Cardiac muscle cell (in vitro differentiated cells and primary cell): ENCODE results near the gene TTC33. TPM values are rescaled to one million over a fixed set of nuclear protein-coding genes. Genes with fewer than 3 reads are reported as not detected.

Source experiments
- DNase-seq, 2 donors: peaks; one replicate each; pipeline versions ENCODE4 v3.0.0 to v3.0.0-alpha.2; 2010 to 2017; ENCODE audit warnings: low read depth in 1 of 2, low spot score in 1 of 2
- H3K27ac ChIP-seq: fragments of 200-600 bp; sonication (generic); 2 replicates; pipeline ENCODE4 v1.5.1; 2016
- H3K27me3 ChIP-seq: fragments of 200-600 bp; sonication (generic); 2 replicates; pipeline ENCODE4 v1.6.0; 2016; ENCODE audit warnings: control low read depth
- H3K36me3 ChIP-seq: fragments of 200-600 bp; sonication (generic); 2 replicates; pipeline ENCODE4 v1.5.1; 2016; ENCODE audit warnings: control low read depth
- H3K4me1 ChIP-seq: fragments of 200-600 bp; sonication (generic); 2 replicates; pipeline ENCODE4 v1.8.1; 2017; ENCODE audit warnings: low read depth, mild to moderate bottlenecking, mixed run types
- H3K4me3 ChIP-seq: fragments of 200-600 bp; sonication (generic); 2 replicates; pipeline ENCODE4 v1.5.1; 2016; ENCODE audit warnings: mild to moderate bottlenecking
- H3K9me3 ChIP-seq: fragments of 200-600 bp; sonication (generic); 2 replicates; pipeline ENCODE4 v1.5.1; 2017; ENCODE audit warnings: low read depth, mild to moderate bottlenecking, control low read depth
- polyA plus RNA-seq: library from polyadenylated mRNA; unstranded; fragments of >200 nt; fragmentation: Nextera tagmentation; extraction: Ambion mirVana; gene quantifications from 2 replicates; pipeline ENCODE4 v1.2.1, GENCODE V29; 2016
- total RNA-seq: library from RNA; depleted of rRNA; stranded (reverse); fragments of >200 nt; gene quantifications from 2 replicates; pipeline ENCODE4 v1.2.3, GENCODE V29; 2016
- TF ChIP-seq, protein P1 (sequence below): IDR thresholded peaks from 2 replicates; pipeline ENCODE4 v1.5.1; 2012; ENCODE audit warnings: low read depth, mild to moderate bottlenecking, low read length

The TTC33 gene
- total and polyA plus RNA-seq, 2 experiments from 2014 or later = 16.3 to 46.7 TPM

DNA sequence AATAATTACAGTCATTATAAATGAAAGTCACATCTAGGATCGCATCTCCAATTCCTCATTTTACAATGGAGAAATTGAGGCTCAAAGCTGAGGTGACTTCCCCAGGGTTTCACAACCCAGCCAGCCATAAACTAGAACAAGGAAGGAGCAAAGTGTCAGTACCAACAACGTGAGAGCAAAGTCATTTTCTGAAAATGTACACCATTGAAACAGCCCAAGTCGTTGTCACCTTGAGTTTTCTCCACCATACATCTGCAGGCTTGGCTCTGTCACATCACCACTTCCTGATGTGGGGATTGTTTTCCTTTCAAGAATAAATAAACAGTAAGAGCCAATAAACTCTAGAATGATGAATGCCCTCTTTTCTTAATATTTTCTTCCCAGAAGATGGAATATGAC, 260.5 kb downstream of the TTC33 start:
- TF ChIP-seq, protein P1, sequence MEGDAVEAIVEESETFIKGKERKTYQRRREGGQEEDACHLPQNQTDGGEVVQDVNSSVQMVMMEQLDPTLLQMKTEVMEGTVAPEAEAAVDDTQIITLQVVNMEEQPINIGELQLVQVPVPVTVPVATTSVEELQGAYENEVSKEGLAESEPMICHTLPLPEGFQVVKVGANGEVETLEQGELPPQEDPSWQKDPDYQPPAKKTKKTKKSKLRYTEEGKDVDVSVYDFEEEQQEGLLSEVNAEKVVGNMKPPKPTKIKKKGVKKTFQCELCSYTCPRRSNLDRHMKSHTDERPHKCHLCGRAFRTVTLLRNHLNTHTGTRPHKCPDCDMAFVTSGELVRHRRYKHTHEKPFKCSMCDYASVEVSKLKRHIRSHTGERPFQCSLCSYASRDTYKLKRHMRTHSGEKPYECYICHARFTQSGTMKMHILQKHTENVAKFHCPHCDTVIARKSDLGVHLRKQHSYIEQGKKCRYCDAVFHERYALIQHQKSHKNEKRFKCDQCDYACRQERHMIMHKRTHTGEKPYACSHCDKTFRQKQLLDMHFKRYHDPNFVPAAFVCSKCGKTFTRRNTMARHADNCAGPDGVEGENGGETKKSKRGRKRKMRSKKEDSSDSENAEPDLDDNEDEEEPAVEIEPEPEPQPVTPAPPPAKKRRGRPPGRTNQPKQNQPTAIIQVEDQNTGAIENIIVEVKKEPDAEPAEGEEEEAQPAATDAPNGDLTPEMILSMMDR = no peak
- H3K9me3 ChIP-seq = no peaks in the 10 kb centered on the region
- no peak overlapping the region for H3K27ac ChIP-seq
- DNase-seq = no peak
- no peaks in the 10 kb centered on the region for H3K27me3 ChIP-seq
- H3K4me1 ChIP-seq = no peaks in the 10 kb centered on the region
- no peak overlapping the region for H3K4me3 ChIP-seq
- H3K36me3 ChIP-seq = no peaks in the 10 kb centered on the region

DNA sequence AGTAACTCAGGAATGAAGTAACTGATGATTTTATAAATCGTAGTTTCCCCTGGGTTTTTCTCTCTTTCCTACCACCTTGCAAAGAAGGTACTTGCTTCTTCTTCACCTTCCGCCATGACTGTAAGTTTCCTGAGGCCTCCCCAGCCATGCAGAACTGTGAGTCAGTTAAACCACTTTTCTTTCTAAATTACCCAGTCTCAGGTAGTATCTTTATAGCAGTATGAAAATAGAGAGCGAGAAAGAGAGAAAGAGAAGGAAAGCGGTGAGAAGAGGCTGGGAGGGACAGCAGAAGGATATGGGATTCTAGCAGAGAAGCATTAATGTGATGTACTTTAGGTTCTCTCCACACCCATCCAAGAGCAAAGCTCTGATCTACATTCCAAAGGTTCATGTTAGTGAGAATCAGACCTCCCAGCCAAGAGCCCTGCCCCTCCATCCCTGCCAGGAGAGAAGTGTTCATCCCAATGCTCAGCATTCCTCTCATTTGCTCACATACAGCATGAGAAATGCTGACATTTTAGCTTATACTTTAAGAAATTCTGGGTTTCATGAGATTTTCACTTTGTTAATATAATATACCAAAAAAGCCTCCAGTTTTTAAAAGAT, 261.0 kb downstream of the TTC33 start:
- Histone ChIP-seq H3K4me1 (no peaks in the 10 kb centered on the region), H3K27me3 (no peaks in the 10 kb centered on the region), H3K36me3 (no peaks in the 10 kb centered on the region), H3K4me3 (no peak overlapping the region), H3K9me3 (no peaks in the 10 kb centered on the region), H3K27ac (no peak overlapping the region)
- no peak for DNase-seq
- TF ChIP-seq, protein P1 = no peak

- TF ChIP-seq, protein P1 = no peak
- no peaks in the 10 kb centered on the region for H3K9me3 ChIP-seq
- DNase-seq = no peak
- H3K27ac ChIP-seq = no peak overlapping the region
- H3K27me3 ChIP-seq = no peaks in the 10 kb centered on the region
- no peaks in the 10 kb centered on the region for H3K36me3 ChIP-seq
- peaks cover 3% of the 10 kb centered on the region for H3K4me1 ChIP-seq
- H3K4me3 ChIP-seq = no peak overlapping the region
Measured at GRCh38 chr5:40492056-40492455, 263.7 kb downstream of the TTC33 start.

- TF ChIP-seq, protein P1 = no peak
- Histone ChIP-seq H3K36me3 (no peaks in the 10 kb centered on the region), H3K27ac (no peak overlapping the region), H3K9me3 (no peaks in the 10 kb centered on the region), H3K4me1 (peaks cover 6% of the 10 kb centered on the region), H3K4me3 (no peak overlapping the region), H3K27me3 (no peaks in the 10 kb centered on the region)
- peak in 1 of 2 donors; percentile 13 for DNase-seq
Measured at GRCh38 chr5:40491644-40492043, 264.1 kb downstream of the TTC33 start.

GRCh38 chr5:40490464-40491111, 265.2 kb downstream of the TTC33 start:
- peaks cover 6% of the 10 kb centered on the region for H3K4me1 ChIP-seq
- no peak overlapping the region for H3K27ac ChIP-seq
- no peaks in the 10 kb centered on the region for H3K36me3 ChIP-seq
- H3K27me3 ChIP-seq = no peaks in the 10 kb centered on the region
- no peak for DNase-seq
- TF ChIP-seq, protein P1 = no peak
- H3K9me3 ChIP-seq = no peaks in the 10 kb centered on the region
- H3K4me3 ChIP-seq = no peak overlapping the region
